HEK293 (cell line): Measurements from ENCODE around the gene DDAH1.

Source experiments
- CTCF ChIA-PET: fragments of 350-600 bp; formaldehyde crosslinking; extraction: SDS; loops from one replicate; lab custom pipeline; 2021; ENCODE audit warnings: antibody characterized with exemption; lab: Yijun Ruan, JAX
- POLR2A ChIA-PET: fragments of 300-600 bp; formaldehyde crosslinking; extraction: SDS; loops from one replicate; lab custom pipeline; 2020; ENCODE audit warnings: antibody characterized with exemption, inconsistent platforms; lab: Yijun Ruan, JAX
- H3K27ac ChIP-seq: fragments of 200-500 bp; sonication (Bioruptor generic); 2 replicates; pipeline ENCODE4 v1.5.1; 2014; ENCODE audit warnings: low read depth, low read length, control low read depth, inconsistent platforms; ENCODE audit errors: extremely low read depth
- H3K36me3 ChIP-seq, 2 experiments: fragments of 200-500 bp in 1 of 2; sonication (Bioruptor generic) in 1 of 2; 1 replicate in 1 of 2; 2 replicates in 1 of 2; pipeline ENCODE4 v1.5.1; 2014 to 2017; ENCODE audit warnings: inconsistent platforms in 2 of 2, low read length in 2 of 2; ENCODE audit not compliant: control insufficient read depth in 2 of 2, insufficient read depth in 1 of 2
- H3K4me1 ChIP-seq: fragments of 200-500 bp; sonication (Bioruptor generic); 2 replicates; pipeline ENCODE4 v1.5.1; 2014; ENCODE audit warnings: mild to moderate bottlenecking, low read length, inconsistent platforms; ENCODE audit not compliant: control insufficient read depth, insufficient read depth
- H3K4me3 ChIP-seq: 2 replicates; pipeline ENCODE4 v1.5.1; 2011; ENCODE audit warnings: low read depth, mild to moderate bottlenecking, control low read depth, low read length, moderate library complexity
- H3K9me3 ChIP-seq: fragments of 200-500 bp; sonication (Bioruptor generic); 2 replicates; pipeline ENCODE4 v1.5.1; 2014; ENCODE audit warnings: low read depth, low read length, inconsistent platforms; ENCODE audit not compliant: control insufficient read depth, insufficient read depth
- ATF2 ChIP-seq: fragments of 450-650 bp; formaldehyde crosslinking; IDR thresholded peaks from 2 replicates; pipeline ENCODE4 v1.5.1; 2016; ENCODE audit warnings: missing biosample characterization, missing genetic modification characterization, low read depth
- GFI1B ChIP-seq: fragments of 450-650 bp; formaldehyde crosslinking; IDR thresholded peaks from 2 replicates; pipeline ENCODE4 v1.5.1; 2016; ENCODE audit warnings: missing biosample characterization, missing genetic modification characterization
- GLIS1 ChIP-seq: fragments of 450-650 bp; formaldehyde crosslinking; IDR thresholded peaks from 2 replicates; pipeline ENCODE4 v1.5.1; 2016; ENCODE audit warnings: missing biosample characterization, missing genetic modification characterization
- HOXC10 ChIP-seq: sonication (generic); formaldehyde crosslinking; IDR thresholded peaks from 2 replicates; pipeline ENCODE4 v1.8.1; 2023; ENCODE audit warnings: mild to moderate bottlenecking, missing genetic modification reagents
- HOXD13 ChIP-seq: sonication (generic); formaldehyde crosslinking; IDR thresholded peaks from 2 replicates; pipeline ENCODE4 v1.8.0; 2022; ENCODE audit warnings: missing genetic modification reagents, borderline replicate concordance
- KLF1 ChIP-seq: fragments of 450-650 bp; formaldehyde crosslinking; IDR thresholded peaks from 2 replicates; pipeline ENCODE4 v1.5.1; 2016; ENCODE audit warnings: missing biosample characterization, missing genetic modification characterization
- ZBTB26 ChIP-seq: fragments of 450-650 bp; formaldehyde crosslinking; optimal IDR thresholded peaks from 2 replicates; pipeline ENCODE3; 2016; ENCODE audit warnings: missing biosample characterization, mild to moderate bottlenecking, missing genetic modification characterization
- ZBTB49 ChIP-seq: fragments of 450-650 bp; formaldehyde crosslinking; IDR thresholded peaks from 2 replicates; pipeline ENCODE4 v1.5.1; 2016; ENCODE audit warnings: missing biosample characterization, missing genetic modification characterization, low read depth
- ZIC2 ChIP-seq: fragments of 450-650 bp; formaldehyde crosslinking; IDR thresholded peaks from 2 replicates; pipeline ENCODE4 v1.5.1; 2016; ENCODE audit warnings: missing biosample characterization, missing genetic modification characterization
- ZNF133 ChIP-seq: fragments of 450-650 bp; formaldehyde crosslinking; IDR thresholded peaks from 2 replicates; pipeline ENCODE4 v1.5.1; 2016; ENCODE audit warnings: missing biosample characterization, missing genetic modification characterization
- ZNF2 ChIP-seq: fragments of 450-650 bp; formaldehyde crosslinking; IDR thresholded peaks from 2 replicates; pipeline ENCODE4 v1.5.1; 2016; ENCODE audit warnings: missing biosample characterization, missing genetic modification characterization
- ZNF223 ChIP-seq: fragments of 450-650 bp; formaldehyde crosslinking; IDR thresholded peaks from 2 replicates; pipeline ENCODE4 v1.5.1; 2016; ENCODE audit warnings: missing biosample characterization, missing genetic modification characterization
- ZNF311 ChIP-seq: fragments of 450-650 bp; formaldehyde crosslinking; IDR thresholded peaks from 2 replicates; pipeline ENCODE4 v1.5.1; 2017; ENCODE audit warnings: missing biosample characterization, missing genetic modification characterization, borderline replicate concordance
- ZNF510 ChIP-seq: fragments of 450-650 bp; formaldehyde crosslinking; IDR thresholded peaks from 2 replicates; pipeline ENCODE4 v1.5.1; 2018; ENCODE audit warnings: mild to moderate bottlenecking, missing genetic modification characterization, missing biosample characterization; ENCODE audit not compliant: insufficient replicate concordance
- ZNF560 ChIP-seq: fragments of 450-650 bp; formaldehyde crosslinking; IDR thresholded peaks from 2 replicates; pipeline ENCODE4 v1.5.1; 2017; ENCODE audit warnings: missing biosample characterization, missing genetic modification characterization, borderline replicate concordance
- ZNF585B ChIP-seq: fragments of 450-650 bp; formaldehyde crosslinking; IDR thresholded peaks from 2 replicates; pipeline ENCODE4 v1.5.1; 2016; ENCODE audit warnings: missing biosample characterization, missing genetic modification characterization
- ZNF600 ChIP-seq: fragments of 450-650 bp; formaldehyde crosslinking; IDR thresholded peaks from 2 replicates; pipeline ENCODE4 v1.5.1; 2016; ENCODE audit warnings: missing biosample characterization, missing genetic modification characterization
- ZNF629 ChIP-seq: fragments of 450-650 bp; formaldehyde crosslinking; IDR thresholded peaks from 2 replicates; pipeline ENCODE4 v1.5.1; 2017; ENCODE audit warnings: missing biosample characterization, missing genetic modification characterization
- ZNF654 ChIP-seq: fragments of 450-650 bp; formaldehyde crosslinking; IDR thresholded peaks from 2 replicates; pipeline ENCODE4 v1.5.1; 2016; ENCODE audit warnings: low read depth, missing biosample characterization, missing genetic modification characterization
- ZNF776 ChIP-seq: fragments of 450-650 bp; formaldehyde crosslinking; IDR thresholded peaks from 2 replicates; pipeline ENCODE4 v1.5.0; 2017; ENCODE audit warnings: missing biosample characterization, missing genetic modification characterization, borderline replicate concordance
- ZNF785 ChIP-seq: fragments of 450-650 bp; formaldehyde crosslinking; IDR thresholded peaks from 2 replicates; pipeline ENCODE4 v1.5.1; 2016; ENCODE audit warnings: missing biosample characterization, missing genetic modification characterization
- ZNF843 ChIP-seq: fragments of 450-650 bp; formaldehyde crosslinking; IDR thresholded peaks from 2 replicates; pipeline ENCODE4 v1.5.1; 2016; ENCODE audit warnings: missing biosample characterization, missing genetic modification characterization
- TF ChIP-seq, protein P1 (sequence below): fragments of 450-650 bp; formaldehyde crosslinking; IDR thresholded peaks from 2 replicates; pipeline ENCODE4 v1.5.1; 2017; ENCODE audit warnings: missing biosample characterization, missing genetic modification characterization

The DDAH1 gene

DNA sequence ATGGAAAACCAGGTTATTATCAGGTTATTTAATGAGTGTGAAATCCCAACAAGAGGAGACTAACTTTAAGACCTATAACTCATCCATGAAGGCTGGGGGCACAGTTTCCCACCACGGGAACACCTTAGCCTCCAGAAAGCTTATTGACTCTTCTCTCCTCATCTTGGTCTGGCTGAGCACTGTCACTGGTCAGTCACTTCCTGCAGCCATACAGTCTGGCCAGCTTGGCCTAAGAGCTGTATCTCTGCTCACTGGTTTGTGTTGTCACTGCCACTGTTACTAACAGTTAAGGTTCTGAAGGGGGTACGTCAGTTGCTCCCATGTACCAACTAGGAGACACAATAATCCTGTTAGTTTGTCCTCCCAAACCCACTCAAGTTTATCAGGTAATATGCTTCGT lies 16.7 kb upstream of the DDAH1 start (continued):
- TF ChIP-seq ZNF223 (tag by site-specific recombination): no peak
- TF ChIP-seq GFI1B: no peak
- TF ChIP-seq ZNF843 (tag by site-specific recombination): no peak
- no peak for TF ChIP-seq ZNF785 (tag by site-specific recombination)
- TF ChIP-seq ZNF510 (tag by site-specific recombination): no peak
- no peak for TF ChIP-seq KLF1
- no peak for TF ChIP-seq ATF2
- TF ChIP-seq ZNF654: no peak
- TF ChIP-seq ZNF311: no peak
- no peak for TF ChIP-seq ZNF776 (tag by site-specific recombination)
- TF ChIP-seq, protein P1, sequence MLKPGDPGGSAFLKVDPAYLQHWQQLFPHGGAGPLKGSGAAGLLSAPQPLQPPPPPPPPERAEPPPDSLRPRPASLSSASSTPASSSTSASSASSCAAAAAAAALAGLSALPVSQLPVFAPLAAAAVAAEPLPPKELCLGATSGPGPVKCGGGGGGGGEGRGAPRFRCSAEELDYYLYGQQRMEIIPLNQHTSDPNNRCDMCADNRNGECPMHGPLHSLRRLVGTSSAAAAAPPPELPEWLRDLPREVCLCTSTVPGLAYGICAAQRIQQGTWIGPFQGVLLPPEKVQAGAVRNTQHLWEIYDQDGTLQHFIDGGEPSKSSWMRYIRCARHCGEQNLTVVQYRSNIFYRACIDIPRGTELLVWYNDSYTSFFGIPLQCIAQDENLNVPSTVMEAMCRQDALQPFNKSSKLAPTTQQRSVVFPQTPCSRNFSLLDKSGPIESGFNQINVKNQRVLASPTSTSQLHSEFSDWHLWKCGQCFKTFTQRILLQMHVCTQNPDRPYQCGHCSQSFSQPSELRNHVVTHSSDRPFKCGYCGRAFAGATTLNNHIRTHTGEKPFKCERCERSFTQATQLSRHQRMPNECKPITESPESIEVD (tag by site-specific recombination): no peak

- Histone ChIP-seq H3K36me3 (no peaks in the 10 kb centered on the region), H3K4me3 (no peak overlapping the region), H3K4me1 (no peaks in the 10 kb centered on the region), H3K9me3 (no peaks in the 10 kb centered on the region), H3K27ac (no peak overlapping the region)
- TF ChIP-seq ZNF133 (tag by site-specific recombination) (no peak), ZNF629 (tag by site-specific recombination) (no peak), ZIC2 (tag by site-specific recombination) (no peak), HOXC10 (CRISPR knock-in tag) (no peak), ZNF585B (tag by site-specific recombination) (no peak), ATF2 (no peak), HOXD13 (no peak), ZBTB26 (tag by site-specific recombination) (no peak), ZNF560 (no peak), ZNF600 (tag by site-specific recombination) (no peak), GLIS1 (no peak), ZNF2 (tag by site-specific recombination) (no peak), ZBTB49 (no peak)
- CTCF ChIA-PET: no interaction called here
- POLR2A ChIA-PET: no interaction called here
Measured at GRCh38 chr1:85480566-85480965, 15.6 kb upstream of the DDAH1 start.
